Osteocyte (in vitro differentiated cells): Measurements from ENCODE around the gene PPFIA3. TPM values are rescaled to one million over a fixed set of nuclear protein-coding genes. Genes with fewer than 3 reads are reported as not detected.
A peak's percentile ranks its signal among the peaks of the same experiment; 100 is the strongest.

Experiments used
- DNase-seq: peaks from one replicate; pipeline ENCODE4 v3.0.0; 2021; ENCODE audit warnings: mixed read lengths; ENCODE audit not compliant: unreplicated experiment; ENCODE audit errors: extremely low spot score
- H3K27ac Mint-ChIP-seq: one replicate; pipeline ENCODE4 v1.8.0; 2021; ENCODE audit warnings: mild to moderate bottlenecking, mixed read lengths; ENCODE audit not compliant: unreplicated experiment
- H3K27me3 Mint-ChIP-seq: one replicate; pipeline ENCODE4 v1.8.0; 2021; ENCODE audit warnings: mixed read lengths; ENCODE audit not compliant: unreplicated experiment
- H3K36me3 Mint-ChIP-seq: one replicate; pipeline ENCODE4 v1.8.0; 2021; ENCODE audit warnings: mixed read lengths; ENCODE audit not compliant: unreplicated experiment
- H3K4me1 Mint-ChIP-seq: one replicate; pipeline ENCODE4 v1.8.0; 2021; ENCODE audit warnings: mixed read lengths; ENCODE audit not compliant: unreplicated experiment
- H3K4me3 Mint-ChIP-seq: one replicate; pipeline ENCODE4 v1.8.0; 2021; ENCODE audit warnings: mild to moderate bottlenecking, moderate library complexity, mixed read lengths; ENCODE audit not compliant: unreplicated experiment
- H3K9me3 Mint-ChIP-seq: one replicate; pipeline ENCODE4 v1.8.0; 2021; ENCODE audit warnings: mixed read lengths; ENCODE audit not compliant: unreplicated experiment
- long read RNA-seq: library from polyadenylated mRNA; unstranded; transcript quantifications from one replicate; pipeline ENCODE4 v2.0.0, GENCODE V29; 2021
- total RNA-seq: library from RNA; stranded (reverse); gene quantifications from 2 replicates; pipeline ENCODE4 v1.2.1, GENCODE V29; 2021
- TF ChIP-seq, protein P1 (sequence below): fragments of 200-600 bp; sonication (generic); IDR thresholded peaks from 2 replicates; pipeline ENCODE4 v1.5.0; 2021; ENCODE audit warnings: antibody characterized with exemption, mild to moderate bottlenecking, moderate library complexity

PPFIA3 gene
- 6.6 and 9.5 TPM in 2 replicates for total RNA-seq
- long read RNA-seq = 0 reads

DNA sequence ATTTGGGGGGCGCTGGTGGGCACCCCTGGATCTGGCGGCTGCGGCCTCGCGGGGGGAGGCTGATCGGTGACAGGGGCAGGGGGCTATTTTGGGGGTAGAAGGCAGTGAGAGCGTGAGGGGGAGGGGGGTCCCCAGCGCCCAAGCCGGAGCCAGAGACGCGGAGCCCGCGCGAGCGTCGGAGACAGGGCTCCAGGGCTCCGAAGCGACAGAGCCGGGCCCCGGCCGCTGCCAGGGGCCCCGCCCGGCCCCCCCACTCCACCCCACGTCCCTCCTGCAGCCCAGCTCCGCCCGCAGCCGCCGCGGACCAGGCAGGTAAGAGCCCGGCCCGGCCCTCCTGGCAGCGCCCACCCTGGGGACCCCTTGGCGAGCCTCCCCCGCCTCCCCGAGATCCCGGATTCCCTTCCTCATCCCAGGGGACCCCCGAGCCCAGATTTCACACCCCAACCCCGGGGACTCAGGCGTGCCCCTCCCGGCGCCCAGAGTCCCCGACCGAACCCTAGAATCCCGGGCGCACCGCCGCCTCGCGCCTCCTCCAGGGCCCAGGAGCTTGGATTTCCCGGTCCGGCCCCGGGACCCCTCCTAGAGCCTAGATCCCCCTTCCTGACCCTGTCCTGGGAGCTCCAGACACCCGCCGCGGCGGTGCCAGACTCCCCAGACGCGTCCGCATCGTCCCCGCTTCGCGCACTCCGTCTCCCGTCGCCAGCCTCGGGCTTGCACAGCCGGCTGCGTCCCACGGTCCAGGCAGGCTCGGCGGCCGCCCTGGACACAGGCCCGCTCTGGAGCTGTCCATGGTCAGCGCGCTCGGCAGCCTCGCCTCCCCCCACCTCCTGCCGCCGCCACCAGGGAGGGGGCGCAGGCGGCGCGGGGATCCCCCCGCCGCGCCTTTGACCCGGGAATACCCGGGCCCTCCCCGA lies at the start of gene PPFIA3:
Gene PPFIA3 (plus strand): TSS at position 134 of the 914 bp plus-strand sequence. CDS start 8,330 bp downstream, outside the sequence.
- TF ChIP-seq, protein P1, sequence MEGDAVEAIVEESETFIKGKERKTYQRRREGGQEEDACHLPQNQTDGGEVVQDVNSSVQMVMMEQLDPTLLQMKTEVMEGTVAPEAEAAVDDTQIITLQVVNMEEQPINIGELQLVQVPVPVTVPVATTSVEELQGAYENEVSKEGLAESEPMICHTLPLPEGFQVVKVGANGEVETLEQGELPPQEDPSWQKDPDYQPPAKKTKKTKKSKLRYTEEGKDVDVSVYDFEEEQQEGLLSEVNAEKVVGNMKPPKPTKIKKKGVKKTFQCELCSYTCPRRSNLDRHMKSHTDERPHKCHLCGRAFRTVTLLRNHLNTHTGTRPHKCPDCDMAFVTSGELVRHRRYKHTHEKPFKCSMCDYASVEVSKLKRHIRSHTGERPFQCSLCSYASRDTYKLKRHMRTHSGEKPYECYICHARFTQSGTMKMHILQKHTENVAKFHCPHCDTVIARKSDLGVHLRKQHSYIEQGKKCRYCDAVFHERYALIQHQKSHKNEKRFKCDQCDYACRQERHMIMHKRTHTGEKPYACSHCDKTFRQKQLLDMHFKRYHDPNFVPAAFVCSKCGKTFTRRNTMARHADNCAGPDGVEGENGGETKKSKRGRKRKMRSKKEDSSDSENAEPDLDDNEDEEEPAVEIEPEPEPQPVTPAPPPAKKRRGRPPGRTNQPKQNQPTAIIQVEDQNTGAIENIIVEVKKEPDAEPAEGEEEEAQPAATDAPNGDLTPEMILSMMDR = no peak
- H3K36me3 Mint-ChIP-seq = no peaks in the 10 kb centered on the region
- peak within 1 kb of the TSS; percentile 83 for H3K4me3 Mint-ChIP-seq
- no peaks in the 10 kb centered on the region for H3K27me3 Mint-ChIP-seq
- peak within 1 kb of the TSS; percentile 84 for H3K27ac Mint-ChIP-seq
- H3K9me3 Mint-ChIP-seq = no peaks in the 10 kb centered on the region
- peaks cover 23% of the 10 kb centered on the region for H3K4me1 Mint-ChIP-seq
- DNase-seq = peak; percentile 92

DNA sequence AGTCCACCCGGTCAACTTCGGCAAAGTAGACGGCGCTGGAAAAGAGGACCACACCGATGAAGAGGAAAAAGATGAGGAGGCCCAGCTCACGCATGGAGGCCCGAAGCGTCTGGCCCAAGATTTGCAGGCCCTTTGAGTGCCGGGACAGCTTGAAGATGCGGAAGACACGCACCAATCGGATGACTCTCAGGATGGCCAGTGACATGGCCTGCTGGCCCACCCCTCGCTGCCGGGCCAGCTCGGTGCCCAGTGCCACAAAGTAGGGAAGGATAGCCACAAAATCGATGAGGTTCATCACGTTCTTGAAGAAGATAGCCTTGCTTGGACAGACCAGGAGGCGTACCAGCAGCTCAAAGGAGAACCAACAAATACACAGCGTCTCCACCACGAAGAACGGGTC lies 48.9 kb upstream of the PPFIA3 start:
- Mint-ChIP-seq H3K36me3 (peaks cover 4% of the 10 kb centered on the region), H3K9me3 (peaks cover 7% of the 10 kb centered on the region), H3K4me3 (no peak overlapping the region), H3K4me1 (peaks cover 12% of the 10 kb centered on the region), H3K27me3 (peaks cover 68% of the 10 kb centered on the region), H3K27ac (no peak overlapping the region)
- TF ChIP-seq, protein P1 = no peak
- DNase-seq = no peak

DNA sequence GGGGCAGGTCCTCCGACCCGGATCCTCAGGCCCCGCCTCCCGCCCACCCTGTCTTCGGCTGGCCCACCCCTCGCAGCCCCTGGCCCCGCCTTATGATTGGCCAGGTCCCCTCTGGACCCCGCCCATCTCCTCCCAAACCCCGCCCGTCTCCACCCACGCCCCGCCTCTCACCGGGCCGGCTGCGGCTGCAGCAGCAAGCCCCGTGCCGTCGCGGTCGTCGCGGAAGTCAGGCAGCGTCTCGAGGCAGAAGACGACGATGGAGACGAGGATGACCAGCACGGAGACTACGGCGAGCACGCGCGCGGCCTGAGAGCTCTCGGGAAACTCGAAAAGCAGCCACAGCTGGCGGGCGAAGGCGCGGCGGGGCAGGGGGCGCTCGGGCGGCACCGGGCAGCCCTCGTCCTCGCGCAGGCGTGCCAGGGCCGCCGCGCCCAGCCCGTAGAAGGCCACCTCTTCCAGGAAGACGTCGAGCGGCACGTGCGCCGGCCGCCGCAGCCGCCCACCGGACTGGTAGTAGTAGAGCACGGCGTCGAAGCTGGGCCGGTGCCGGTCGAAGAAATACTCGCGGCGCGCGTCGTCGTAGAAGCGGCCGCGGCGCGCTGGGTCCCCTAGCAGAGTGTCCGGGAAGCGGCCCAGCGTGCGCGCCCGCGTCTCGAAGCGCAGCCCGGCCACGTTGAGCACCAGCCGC lies 47.3 kb upstream of the PPFIA3 start:
- Mint-ChIP-seq H3K4me1 (peaks cover 9% of the 10 kb centered on the region), H3K36me3 (peaks cover 4% of the 10 kb centered on the region), H3K27me3 (peaks cover 54% of the 10 kb centered on the region), H3K4me3 (no peak overlapping the region), H3K27ac (no peak overlapping the region), H3K9me3 (peaks cover 7% of the 10 kb centered on the region)
- TF ChIP-seq, protein P1 = no peak
- no peak for DNase-seq

DNA sequence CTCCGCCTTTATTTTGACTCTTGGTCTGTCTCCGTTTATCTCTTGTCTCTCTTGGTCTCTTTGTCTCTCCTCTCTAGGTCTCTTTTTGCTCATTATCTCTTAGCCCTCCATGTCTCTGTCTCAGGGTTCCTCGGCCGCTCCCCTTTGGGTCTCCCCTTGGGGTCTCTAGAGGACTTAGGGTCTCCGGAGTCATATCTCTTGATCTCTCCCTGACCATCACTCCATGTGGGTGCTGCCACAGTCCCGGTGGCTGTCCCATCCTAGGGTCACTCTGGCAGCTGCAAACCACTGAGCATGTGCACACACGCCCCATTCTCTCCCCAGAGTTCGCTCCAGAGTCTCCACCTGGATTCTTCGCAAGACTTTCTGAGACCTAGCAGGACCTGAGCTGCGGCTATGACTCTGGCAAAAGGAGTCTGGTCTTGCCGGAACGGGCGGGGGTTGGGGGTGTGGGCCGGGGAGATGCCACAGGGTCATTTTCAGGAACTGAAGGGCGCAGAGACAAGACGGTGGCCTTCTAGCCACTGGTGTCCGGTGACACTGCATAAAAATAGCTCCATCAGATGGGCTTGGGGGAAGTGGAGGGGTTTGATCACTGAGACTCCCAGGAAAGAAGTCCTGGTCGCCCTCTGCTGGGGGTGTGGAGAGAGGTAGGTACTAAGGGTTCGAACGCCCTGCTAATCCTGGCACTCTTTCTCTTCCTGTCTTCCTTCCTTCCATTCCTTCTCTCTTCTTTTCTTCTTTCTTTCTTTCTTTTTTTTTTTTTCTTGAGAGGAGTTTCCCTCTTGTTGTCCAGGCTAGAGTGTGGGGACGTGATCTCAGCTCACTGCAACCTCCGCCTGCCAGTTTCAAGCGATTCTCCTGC lies 45.6 kb upstream of the PPFIA3 start:
- Mint-ChIP-seq H3K36me3 (peaks cover 4% of the 10 kb centered on the region), H3K27me3 (peaks cover 41% of the 10 kb centered on the region), H3K4me3 (no peak overlapping the region), H3K9me3 (peaks cover 7% of the 10 kb centered on the region), H3K4me1 (peaks cover 9% of the 10 kb centered on the region), H3K27ac (no peak overlapping the region)
- DNase-seq = no peak
- TF ChIP-seq, protein P1 = peak; percentile 30
